GM19328 (cell line): ENCODE results near the gene VEZT.
"Not testable (repeated sequence)": the region's sequence is repeated elsewhere in the genome, so short reads cannot be mapped to it uniquely, and the experiment has no call there.

Experiments used
- ATAC-seq: cut with Tn5 transposase; IDR thresholded peaks from one replicate; pipeline ENCODE4 v1.9.1; 2021; ENCODE audit warnings: mild to moderate bottlenecking, moderate library complexity; ENCODE audit not compliant: unreplicated experiment

VEZT gene

DNA sequence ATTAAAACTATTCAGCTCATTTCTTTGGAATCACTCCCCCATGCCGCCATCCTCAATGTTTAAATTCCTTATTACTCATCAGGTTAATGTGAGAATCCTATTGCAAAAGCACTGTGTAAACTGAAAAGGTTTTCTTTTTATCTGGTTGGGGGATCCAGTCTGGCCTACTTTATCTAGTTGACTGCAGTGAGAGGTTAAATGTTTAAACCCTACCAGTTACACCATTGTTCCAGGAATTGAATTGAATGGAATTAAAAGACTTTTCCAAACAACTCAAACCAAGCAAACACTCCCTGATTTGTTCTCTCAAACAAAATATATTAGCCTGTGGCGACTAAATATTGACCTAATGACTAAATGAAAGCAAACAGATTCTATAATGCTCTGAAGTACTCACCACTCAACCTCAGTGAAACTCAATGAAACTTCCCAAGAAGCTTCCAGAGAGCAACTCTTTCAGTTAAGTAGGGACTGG, 100.5 kb downstream of the VEZT start:
- no peak for ATAC-seq

GRCh38 chr12:95319694-95320331, 102.2 kb downstream of the VEZT start:
- ATAC-seq, result no peak

GRCh38 chr12:95321516-95322246, 104.1 kb downstream of the VEZT start:
- no peak for ATAC-seq

- no peak for ATAC-seq
Measured at GRCh38 chr12:95322326-95322725, 104.7 kb downstream of the VEZT start.

- ATAC-seq, result no peak
Measured at GRCh38 chr12:95323212-95323611, 105.6 kb downstream of the VEZT start.

GRCh38 chr12:95324246-95324645, 106.6 kb downstream of the VEZT start:
- ATAC-seq, result not testable (repeated sequence)

DNA sequence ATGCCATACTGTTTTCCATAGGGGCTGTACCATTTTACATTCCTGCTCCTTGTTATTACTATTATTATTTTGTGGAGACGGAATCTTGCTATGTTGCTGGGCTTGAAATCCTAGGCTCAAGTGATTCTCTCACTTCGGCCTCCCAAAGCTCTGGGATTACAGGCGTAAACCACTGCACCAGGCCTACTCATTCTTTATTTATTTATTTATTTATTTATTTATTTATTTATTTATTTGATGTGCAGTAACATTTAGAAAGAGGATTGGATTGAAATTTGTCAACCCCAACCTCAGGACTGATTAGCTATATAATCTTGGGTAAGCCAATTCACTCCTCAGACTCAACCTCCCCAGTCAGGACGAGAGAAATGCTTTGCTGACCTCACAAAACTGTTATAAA, 107.9 kb downstream of the VEZT start:
- no peak for ATAC-seq

GRCh38 chr12:95326445-95326844, 108.8 kb downstream of the VEZT start:
- no peak for ATAC-seq

DNA sequence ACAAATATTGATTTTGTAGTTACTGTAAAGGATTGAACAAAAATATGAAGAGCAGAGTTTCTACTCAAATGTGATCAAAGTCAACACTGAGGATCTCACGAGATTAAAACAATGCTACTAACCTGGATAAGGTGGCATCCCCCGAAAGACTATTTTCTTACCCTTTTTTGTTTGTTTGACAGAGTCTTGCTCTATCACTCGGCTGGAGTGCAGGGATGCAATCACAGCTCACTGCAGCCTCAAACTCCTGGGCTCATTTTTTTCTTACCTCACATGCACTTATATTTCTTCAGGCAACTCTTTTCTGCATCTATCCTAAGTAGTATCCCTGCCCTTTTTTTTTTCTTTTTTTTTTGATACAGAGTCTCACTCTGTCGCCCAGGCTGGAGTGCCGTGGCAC, 109.2 kb downstream of the VEZT start:
- no peak for ATAC-seq

GRCh38 chr12:95328708-95329107, 111.1 kb downstream of the VEZT start:
- ATAC-seq, result no peak

GRCh38 chr12:95335948-95336347, 118.3 kb downstream of the VEZT start:
- no peak for ATAC-seq

GRCh38 chr12:95336387-95337067, 118.9 kb downstream of the VEZT start:
- ATAC-seq, result no peak

DNA sequence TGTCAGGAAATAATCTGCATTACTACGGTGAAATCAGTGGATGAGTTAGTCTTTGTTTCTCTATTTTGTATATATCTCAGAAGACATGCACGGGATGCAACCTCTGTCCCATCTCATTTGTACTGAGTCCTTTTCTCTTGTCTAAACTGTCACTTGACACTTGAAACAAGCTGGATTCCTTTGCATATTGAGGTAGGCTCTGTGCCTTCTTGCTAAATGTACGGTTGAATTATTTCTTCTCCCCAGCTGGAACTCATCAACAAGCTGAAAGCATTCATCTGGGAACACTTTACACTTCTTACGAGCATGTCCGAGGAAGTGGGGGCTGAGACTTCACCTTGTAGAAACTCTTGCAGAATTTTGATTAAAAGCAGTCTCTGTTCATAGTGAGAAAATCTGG, 119.5 kb downstream of the VEZT start:
- no peak for ATAC-seq

DNA sequence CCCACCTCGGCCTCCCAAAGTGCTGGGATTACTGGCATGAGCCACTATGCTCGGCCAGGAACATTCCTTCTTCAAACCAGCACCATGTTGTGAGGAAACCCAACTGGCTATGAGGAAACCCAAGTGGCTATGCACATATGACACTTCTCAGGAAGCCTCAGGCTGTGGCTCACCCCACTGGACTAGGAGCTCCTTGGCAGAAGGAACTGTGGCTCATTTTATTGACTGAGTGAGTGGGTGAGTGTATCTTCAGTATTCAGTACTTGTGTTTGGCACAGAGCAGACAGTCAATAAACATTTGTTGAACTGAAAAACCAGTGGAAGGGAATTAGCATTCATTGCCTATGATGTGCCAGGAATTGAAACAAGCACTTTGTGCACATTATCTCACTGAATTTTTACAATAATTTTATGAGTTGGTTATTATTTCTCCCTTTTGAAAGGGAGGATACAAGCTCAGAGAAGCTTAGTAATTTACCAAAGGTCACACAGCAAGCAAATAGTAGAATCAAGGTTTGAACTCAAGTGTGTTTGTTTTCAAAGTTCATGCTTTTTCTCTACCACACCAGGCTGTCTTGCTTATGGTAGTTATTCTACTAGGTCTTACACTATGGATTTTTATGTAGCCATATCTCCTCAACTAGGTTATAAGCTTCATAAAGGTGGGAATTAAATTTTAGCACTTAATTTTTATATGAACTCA, 121.6 kb downstream of the VEZT start:
- no peak for ATAC-seq

- ATAC-seq, result no peak
Measured at GRCh38 chr12:95342008-95342407, 124.4 kb downstream of the VEZT start.

DNA sequence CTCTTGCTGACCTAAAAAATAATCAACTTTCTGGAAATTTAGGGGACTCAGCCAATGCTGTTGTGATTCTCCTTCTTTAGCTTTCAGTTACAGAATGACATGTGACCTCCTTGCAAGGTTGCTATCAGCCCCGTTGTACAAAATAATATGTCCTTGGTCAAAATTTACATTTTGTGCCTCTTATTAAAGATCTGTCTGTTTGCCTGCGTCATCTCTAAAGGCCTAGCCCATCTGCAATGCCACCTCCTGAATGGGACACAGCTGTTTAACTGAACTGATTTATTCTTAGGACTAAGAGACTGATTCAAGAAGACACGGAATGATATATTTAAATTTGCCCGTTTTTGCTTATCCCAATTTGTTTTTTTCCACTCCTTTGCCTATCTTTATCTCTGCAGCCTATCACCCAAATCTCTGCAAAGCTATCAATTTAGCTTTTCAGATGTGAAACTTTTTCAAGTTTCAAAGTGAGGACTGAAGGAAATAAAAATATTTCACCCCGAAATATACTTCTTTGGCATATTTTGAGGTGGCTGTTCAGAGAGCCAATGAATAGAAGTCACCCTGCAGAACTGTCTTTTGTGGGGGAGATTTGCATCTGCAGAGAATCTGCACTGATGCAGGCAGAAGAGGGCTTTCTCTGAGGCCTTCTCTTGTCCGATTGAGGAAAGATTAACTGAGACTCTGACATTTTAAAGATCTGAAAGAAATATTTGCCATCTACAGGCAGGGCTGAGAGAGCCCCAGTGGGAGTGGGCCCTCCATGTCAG, 126.0 kb downstream of the VEZT start:
- no peak for ATAC-seq

- ATAC-seq, result no peak
Measured at GRCh38 chr12:95349291-95349690, 131.7 kb downstream of the VEZT start.

DNA sequence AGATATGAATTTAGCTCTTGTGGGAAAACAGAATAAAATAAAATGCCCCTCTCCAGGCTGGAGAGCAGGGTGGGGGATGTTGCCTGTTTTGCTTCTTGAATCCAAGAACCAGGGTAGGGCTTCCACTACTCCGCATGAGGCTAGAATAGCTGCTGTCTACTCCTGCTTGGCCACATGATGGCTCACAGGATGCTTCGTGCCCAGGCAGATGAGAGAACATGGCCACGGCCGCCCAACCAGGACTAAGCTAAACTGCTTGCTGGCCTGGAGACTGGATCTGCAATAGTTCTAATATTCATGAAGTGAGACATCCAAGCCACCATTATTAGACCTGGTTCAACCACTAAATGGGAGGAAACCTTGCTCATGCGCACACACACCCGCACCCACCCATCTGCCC, 134.1 kb downstream of the VEZT start:
- no peak for ATAC-seq
